Hindlimb muscle (tissue), 1 donor: ENCODE results near the gene ITPR2. TPM values are rescaled to one million over a fixed set of nuclear protein-coding genes. Genes with fewer than 3 reads are reported as not detected.
A peak's percentile ranks its signal among the peaks of the same experiment; 100 is the strongest.
"Not testable (repeated sequence)": the region's sequence is repeated elsewhere in the genome, so short reads cannot be mapped to it uniquely, and the experiment has no call there.

ENCODE experiments used
- DNase-seq: peaks from one replicate; pipeline ENCODE4 v3.0.0-alpha.2; 2013
- polyA plus RNA-seq: library from polyadenylated mRNA; unstranded; fragments of 120-200 nt; gene quantifications from one replicate; pipeline ENCODE4 v1.2.1, GENCODE V29; 2013; ENCODE audit not compliant: insufficient read length

The ITPR2 gene
- polyA plus RNA-seq, 1 donor, result 3.8 TPM

DNA sequence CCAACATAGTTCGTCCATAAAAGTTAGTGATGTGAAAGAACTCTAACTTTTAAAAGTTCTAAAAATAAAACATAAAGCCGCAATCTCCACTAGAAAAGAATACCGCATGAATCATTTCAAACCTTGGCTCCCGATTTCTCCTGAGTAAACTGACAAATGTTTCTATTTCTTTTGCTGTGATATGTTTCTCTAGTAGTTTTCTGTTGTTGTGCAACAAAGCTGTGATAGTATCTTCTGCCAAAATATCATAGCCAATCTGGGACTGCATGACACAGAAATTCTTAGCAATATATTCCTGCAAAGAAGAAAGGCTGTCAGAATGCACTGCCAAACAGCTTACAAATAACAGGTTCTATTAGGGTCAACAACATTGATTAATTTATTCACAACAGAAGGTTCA lies 174.0 kb downstream of the ITPR2 start:
- DNase-seq, result no peak

DNA sequence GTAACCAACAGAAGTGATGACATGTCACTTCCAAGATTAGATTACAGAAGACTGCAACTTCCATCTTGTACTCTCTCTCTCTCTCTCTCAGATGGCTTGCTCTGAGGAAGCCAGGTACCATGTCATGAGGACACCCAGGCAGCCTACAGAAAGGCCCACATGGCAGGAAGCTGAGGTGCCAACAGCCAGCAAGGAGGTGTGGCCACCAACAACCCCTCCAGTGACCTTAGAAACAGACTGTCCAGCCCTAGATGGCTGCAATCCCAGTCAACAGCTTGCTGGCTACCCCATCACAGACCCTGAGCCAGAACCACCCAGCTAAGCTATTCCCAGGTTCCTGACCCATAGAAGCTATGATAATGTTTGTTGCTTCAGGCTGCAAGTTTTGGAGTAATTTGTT lies 178.4 kb downstream of the ITPR2 start:
- no peak for DNase-seq

DNA sequence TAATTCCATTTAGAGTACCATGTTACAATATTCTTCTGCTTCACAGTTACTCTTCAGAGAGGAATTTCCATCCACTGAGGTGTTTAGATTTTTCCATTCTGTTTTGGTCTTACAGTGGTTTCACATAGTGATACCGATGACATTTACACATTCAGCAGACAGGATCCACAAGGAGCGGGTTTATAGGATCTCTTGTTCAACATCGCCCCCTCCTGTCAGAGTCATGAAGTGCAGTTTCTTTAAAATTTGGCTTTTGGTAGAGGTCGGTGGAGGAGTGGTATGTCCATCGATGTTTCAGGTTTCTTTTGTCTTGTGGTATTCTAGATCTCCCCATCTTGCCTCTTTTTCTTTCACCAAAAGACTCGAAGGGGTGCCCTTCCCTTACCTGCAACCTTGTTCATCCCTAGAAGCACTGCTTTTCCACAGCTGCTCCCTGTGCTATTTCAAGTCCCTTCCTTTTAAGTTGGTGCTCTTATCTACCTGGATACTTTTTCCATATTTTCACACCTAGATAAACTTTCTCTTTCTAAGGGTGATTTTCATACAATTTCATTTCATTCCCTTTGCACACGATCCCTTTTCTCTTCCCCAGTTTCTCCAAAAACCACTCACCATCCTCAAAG lies 181.3 kb downstream of the ITPR2 start:
- peak; percentile 60 for DNase-seq

DNA sequence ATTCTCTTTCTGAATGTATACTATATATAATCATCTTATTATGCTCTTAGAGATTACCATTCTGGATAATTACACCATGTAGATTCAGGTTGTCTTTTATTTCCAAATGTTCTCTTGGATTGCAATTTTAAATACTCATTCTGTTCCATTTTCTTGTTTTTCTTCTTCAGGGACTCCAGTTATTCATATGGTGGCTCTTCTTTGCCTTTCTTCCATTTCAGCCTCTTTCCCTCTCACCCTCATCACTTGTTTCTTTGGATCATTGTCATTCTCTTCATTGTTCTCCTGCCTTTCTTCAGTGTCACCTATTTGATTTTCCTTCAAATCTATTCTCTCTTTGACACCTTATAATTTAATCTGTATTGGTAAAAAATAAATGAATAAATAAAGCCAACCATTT lies 182.0 kb downstream of the ITPR2 start:
- DNase-seq, result no peak

DNA sequence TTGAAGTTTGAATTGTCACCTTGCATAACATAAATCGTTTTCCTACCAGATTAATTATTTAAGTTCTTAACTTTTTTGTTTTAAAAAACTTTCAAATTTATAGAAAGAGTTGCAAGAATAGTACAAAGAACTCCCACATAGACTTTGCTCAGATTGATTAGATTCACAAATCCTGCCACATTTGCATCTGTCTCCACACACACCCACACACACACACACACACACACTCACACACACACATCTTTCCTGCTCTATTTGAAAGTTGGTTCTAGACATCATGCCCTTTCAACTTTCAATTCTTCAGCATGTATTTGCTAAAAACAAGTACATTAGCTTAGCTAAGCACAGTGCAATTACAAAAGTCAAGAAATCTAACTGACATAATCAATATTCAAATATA lies 184.0 kb downstream of the ITPR2 start:
- no peak for DNase-seq

DNA sequence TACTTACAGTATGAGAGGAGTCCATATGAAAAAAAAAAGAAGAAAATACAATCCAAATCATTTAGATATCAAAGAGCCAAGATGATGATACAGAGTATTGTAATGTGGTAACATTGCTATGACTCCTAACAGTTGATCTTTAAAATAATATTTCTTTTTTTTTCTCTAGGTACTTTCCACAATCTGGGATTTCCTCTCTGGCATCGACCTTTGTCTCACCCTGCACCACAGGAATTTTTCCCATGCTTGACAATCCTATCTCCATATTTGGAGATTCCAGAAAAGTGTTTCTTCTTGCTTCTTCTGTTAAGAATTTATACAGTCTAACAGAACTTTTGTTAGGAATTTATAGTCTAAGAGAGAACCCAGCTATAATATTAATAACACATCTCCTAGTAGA lies 184.4 kb downstream of the ITPR2 start:
- DNase-seq, result no peak

DNA sequence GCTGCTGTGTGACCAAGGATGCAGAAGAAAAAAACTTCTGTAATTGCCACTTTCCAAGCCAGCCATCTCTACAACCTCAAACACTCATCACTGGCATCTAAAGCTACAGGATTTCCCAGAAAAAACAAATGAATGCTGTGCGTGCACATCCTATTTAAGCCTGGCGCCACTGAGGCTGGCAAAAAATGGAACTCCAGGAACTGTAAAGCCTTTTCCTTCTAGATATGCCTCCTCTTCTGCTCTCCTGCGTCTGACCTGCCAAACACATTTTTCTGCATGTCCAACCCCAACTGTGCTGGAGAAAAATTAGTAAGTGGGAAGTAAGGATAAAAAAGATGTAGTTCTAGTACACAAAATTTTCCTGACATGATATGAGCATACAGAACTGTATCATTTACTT lies 184.9 kb downstream of the ITPR2 start:
- no peak for DNase-seq

DNA sequence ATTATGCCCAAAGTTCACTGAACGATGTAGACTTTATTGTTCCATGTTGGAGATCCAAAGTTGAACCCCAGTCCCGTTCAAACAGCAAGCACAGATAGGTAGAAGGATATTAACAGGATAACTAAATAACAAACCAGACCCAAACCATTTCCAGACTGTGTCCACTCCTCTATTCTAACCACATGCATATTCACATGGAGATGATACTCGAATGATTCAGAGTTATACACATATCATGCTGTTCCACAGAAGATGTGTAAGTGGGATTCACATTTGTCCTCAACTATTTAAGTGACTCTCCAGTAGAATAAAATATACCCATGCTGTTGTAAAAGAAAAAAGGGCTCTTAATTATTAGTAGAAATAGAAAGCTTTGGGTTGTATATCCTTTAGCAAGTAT lies 185.9 kb downstream of the ITPR2 start:
- DNase-seq, result no peak

DNA sequence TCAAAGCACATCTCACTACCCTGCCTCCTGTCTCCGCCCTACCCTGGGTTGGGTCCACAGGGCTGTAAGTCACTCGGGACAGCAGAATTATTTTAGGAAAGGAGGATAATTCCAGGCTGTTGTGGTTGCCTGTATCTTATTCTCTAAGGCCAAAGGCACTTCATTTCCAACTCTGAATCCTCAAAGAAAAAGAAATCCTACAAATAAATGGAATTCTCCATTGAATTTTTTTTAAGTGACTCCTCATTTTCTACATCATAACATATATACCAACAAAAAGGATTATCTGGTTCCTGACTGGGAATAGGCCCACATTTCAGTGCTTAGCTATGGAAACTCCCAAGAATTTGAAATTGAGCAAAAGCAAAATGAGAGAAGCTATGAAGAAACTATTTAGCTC lies 186.4 kb downstream of the ITPR2 start:
- no peak for DNase-seq

DNA sequence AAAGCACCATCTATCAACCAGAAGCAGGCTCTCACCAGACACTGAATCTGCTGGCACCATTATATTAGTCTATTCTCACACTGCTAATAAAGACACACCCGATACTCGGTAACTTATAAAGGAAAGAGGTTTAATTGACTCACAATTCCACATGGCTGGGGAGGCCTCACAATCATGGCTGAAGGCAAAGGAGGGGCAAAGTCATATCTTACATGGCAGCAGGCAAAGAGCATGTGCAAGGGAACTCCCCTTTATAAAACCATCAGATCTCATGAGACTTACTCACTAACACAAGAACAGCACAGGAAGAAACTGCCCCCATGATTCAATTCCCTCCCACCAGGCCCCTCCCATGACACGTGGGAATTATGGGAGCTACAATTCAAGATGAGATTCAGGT lies 188.6 kb downstream of the ITPR2 start:
- DNase-seq, result not testable (repeated sequence)

DNA sequence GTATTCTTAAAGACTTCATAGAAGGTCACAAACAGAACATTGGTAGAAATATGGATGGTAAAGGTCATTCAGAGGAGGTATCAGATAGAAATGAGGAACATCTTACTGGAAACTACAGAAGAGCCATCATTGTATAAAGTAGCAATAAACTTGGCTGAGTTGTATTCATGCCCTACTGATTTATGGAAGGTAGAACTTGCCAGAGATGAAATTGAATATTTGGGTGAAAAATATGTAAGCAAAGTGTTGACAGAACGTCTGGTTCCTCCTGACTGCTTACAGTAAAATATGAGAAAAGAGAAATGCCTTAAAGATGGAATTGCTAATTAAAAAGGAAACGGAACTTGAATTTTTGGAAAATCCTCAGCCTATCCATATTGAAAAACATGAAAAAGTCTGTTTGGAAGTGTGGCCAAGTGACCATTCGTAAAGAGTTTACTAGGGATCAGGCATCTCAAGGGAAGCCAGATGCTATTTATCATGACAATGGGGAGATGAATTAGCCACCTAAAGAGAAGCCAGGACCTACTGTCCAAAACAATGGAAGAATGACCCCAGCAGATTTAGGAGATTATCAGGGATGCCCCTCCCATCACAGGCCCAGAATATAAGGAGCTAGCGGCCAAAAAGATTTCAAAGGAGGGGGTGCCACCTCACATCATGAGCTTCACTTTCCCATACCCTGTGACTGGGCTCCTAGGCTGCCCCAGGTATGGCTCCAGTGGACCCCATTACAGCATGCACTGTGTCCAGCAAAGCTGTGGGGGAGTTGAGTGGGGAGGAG lies 189.3 kb downstream of the ITPR2 start:
- no peak for DNase-seq

DNA sequence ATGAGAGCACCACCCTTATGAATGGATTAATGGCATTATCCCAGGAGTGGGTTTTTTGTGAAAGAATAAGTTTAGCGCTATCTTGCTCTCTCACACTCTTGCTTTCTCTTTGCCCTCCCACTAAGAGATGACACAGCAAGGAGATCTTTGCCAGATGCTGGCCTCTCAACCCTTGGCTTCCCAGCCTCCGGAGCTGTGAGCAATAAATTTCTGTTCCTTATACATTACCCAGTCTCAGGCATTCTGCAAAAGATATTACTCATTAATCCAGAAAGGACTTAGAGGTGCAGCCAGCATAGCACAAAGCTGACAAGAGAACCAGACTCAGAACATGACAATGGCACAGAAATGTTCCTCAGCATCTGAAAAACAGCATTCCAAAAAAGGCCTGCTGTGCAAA lies 190.6 kb downstream of the ITPR2 start:
- no peak for DNase-seq

DNA sequence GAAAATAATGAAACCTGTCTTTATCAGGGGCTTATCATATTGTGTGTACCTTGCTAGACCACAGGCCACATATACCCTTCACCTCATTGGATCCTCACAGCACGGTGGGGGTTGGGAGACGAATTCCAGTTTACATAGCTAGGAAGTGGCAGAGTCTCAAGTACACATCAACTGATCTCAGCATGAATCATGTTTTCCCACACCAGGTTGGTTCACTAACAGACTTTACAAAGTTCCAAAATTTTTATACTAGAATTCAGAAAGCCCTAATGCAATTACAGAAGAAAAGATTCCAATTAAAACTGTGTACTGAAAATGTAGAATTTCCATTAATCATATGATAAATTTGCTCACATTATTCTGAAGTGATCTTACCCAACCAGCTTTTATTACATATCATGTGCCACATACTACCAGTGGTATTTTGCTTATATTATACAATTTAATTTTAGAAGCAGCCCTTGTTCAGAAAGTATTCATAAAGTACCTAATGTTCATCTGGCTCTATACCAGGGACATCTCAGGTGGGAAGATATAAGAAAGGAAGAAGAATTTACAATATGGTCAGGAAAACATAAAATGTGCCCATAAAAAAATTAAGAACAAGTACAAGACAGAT lies 196.2 kb downstream of the ITPR2 start:
- DNase-seq, result no peak

DNA sequence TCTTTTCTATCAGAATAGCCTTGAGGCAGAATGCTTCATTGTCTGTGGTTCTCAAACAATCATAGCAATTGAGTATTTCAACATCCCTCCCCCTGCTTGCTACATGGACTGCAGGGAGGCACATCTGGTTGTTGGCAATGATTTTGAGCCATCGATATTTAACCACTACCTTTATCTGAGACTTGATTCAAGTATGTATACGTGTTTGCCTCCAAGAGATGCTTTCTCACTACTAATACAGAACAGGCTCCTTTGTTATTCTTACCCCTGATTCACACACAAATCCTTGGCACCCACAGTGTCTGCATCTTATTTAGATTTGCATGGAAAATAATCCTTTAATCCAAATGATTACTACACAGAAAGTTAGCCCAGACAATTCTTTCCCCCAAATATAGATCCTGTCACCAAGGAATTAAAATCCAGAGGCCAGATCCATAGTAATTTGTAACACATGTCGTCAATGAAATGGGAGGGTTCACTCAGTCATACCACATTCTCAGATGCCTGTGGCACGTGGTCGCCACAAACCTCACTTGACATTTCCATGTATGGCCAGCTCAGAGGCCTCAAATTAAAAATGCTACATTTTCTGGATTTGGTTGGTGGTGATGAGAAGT lies 199.3 kb downstream of the ITPR2 start:
- no peak for DNase-seq

DNA sequence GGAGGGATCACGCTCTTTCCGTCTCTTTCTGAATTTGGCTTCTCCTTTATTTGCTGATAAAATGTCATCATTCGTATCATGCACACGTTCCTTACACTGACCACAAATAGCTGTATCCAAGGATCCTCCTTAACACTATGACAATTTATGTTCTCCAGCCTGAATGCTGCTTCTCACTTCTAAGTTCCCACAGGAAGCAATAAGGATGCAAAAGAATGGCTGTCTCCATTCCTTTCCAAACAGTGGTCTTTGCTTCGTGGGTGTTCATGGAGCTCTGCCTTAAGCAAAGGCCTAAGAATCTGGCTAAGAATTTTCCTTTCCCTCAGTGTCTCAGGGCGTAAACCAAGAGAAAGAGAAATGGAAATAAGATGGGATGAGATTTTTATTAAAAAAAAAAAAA lies 200.2 kb downstream of the ITPR2 start:
- DNase-seq, result no peak

DNA sequence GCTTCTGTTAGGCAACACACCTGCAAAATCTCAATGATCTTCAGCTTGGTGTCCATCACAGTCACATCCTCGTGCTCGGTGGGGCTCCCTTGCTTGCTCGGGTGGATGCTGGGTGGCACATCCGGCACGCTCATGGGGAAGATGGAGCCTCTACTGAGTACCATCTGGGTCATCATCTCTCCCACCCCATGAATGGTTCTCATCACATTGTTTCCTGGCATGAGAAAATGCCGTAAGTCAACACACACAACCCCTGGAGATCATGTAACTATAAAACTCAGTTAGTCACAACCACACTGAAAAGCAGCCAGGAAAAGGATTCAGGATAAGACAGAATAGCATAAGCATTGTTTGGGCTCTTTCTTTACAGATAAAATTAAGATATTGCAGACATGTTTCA lies 201.1 kb downstream of the ITPR2 start:
- DNase-seq, result no peak

DNA sequence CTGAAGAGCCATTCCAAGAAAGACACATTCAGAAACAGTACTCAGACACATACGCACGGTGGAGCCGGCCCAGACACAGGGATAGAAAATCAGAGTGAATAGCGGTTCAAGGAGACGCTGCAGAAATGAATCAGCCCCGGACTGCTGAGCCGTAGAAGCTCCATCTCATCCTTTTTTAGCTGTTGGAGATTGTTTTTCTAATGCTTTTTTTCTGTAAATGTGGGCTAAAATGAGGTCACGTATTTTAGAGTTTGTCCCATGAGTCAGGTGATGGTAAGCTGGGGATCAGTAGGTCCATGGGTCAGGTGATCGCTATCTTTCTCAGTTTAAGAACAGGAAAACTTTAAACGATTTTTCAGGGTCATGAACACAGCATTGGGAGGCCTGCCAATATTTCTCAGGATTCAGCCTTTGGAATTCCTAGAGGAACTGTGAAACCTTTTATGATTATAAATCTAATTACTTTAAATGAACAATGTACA lies 202.4 kb downstream of the ITPR2 start:
- DNase-seq, result peak; percentile 31

DNA sequence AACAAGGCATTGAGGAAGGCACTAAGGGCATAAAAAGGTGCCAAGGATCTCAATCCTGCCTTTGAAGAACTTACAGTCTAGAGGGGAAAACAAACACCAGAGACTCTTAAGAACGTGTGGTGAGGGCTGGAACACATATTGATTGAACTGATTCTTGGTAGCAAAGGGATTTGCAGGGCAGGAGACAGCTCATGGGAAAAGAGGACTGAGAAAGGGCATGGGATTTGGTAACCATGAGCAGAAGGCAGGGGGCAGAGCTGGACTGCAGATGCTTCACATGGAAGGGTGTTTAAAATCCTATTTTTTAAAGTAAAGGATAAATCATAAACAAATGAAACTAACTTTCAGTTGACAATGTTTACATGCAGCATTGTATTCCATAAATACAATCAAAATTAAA lies 203.1 kb downstream of the ITPR2 start:
- no peak for DNase-seq

DNA sequence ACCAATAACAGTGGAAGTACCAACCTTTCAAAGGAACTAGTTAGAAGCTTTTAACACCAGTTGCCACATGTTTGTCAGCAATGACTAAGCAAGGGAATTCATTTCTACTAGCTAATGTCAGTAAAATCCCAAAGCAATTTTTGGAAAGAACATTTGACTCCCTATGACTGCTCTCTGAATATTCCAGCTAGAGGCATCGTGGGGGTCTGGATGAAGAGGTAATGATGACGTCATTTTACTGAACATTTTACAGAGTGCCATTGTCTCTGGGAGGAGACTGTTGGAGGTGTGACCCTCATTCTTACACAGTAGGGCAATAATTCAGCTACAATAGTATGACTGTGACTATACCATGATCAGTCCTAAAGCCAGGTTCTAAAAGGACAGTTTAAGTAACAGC lies 204.8 kb downstream of the ITPR2 start:
- no peak for DNase-seq

DNA sequence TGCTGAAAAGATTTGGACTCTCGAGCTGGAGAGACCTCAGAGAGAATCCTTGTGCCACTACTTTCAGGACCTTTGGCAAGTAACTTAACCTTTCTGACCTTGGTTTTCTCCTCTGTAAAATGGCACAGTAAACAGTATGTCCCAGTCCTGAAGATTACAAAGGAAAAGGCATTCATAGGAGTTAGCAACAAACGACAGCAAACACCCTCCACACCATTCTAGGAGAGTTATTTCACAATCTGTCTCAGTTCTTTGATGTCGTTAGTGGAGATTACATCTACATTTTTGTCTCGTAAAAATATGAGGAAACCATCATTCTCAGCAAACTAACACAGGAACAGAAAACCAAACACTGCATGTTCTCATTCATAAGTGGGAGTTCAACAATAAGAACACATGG lies 205.7 kb downstream of the ITPR2 start:
- no peak for DNase-seq

DNA sequence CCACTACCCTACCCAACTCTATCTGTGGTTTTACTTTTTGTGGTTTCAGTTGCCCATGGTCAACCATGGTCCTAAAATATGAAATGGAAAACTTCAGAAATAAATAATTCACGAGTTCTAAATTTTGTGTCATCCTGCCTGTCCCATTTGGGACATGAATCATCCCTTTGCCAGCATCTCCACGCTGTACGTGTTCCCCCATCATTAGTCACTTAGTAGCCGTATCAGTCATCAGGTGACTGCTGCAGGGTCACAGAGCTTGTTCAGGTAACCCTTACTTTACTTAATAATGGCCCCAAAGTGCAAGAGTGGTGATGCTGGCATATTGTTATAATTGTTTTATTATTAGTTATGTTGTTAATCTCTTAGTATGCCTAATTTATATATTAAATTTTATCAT lies 209.9 kb downstream of the ITPR2 start:
- no peak for DNase-seq

DNA sequence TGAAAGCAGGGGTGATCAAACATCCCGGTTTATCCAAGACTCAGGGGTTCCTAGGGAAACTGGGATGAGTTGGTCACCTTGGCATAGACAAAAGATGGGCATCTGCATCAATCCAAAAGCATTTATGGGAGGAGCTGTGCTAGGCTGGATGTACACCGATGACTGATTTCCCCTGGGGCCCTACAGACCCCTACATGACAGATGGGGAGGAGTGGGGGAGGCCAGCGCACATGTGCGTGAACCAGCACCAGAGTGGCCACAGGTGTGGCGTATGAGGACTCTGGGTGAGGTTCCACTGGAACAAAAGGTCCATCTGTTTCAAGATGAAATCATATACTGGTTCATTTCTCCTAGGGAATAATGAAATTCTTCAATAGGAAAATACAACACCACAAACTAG lies 210.4 kb downstream of the ITPR2 start:
- DNase-seq, result no peak

DNA sequence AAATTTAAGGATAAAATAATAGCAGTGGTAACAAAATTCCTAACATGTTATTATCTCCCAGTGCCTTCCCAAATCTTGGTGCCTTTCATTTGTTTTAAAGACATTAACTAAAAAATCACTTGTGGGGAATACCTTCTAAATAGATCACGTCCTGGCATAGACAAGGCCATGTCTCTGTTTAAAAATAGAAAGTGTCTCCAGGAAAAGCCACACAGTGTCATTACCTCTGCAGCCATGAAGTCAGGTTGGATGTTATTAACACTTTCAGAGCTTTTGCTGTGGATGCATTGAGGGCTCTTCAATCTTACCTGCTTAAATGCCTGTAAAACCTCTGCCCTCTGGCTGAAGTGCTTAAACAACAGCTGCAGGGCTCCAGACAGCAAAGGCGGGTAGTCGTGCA lies 211.1 kb downstream of the ITPR2 start:
- no peak for DNase-seq

DNA sequence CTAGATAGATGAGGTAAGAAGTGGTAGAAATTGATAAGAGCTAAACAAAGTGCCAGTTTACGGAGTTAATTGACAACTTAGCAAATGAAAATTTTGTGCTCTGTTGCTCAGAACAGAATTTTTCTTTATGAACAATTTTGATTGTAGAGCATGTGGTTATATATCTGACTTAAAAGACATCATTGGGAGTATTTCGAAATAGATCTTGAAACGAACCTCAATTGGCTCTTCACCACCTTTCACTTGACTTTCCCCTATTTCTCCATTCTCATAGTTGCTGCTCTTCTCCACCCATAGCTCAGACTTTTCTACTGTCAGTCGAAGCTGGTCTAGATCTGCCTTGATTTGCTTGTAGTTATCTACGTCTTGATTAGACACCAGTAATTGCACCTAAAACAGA lies 212.1 kb downstream of the ITPR2 start:
- DNase-seq, result no peak
